Activated T-helper 2 cell treated with anti-CD3 and anti-CD28 coated beads, Interferon-gamma antibody, Interleukin-2, Interleukin-4, amounts not matched to agents 10 μg/mL and 5 μg/mL and 100 μg/mL, durations not matched to agents 14 hours and 24 hours and 36 hours (primary cell): ENCODE data around the gene CSNK1D. TPM values are rescaled to one million over a fixed set of nuclear protein-coding genes. Genes with fewer than 3 reads are reported as not detected.

ENCODE experiments used
- DNase-seq: peaks from one replicate; pipeline ENCODE4 v3.0.0; 2021; ENCODE audit warnings: low spot score
- H3K27ac Mint-ChIP-seq: one replicate; pipeline ENCODE4 v1.8.0; 2021; ENCODE audit warnings: mixed read lengths
- H3K27me3 Mint-ChIP-seq: one replicate; pipeline ENCODE4 v1.8.0; 2021; ENCODE audit warnings: low read depth, mixed read lengths
- H3K36me3 Mint-ChIP-seq: one replicate; pipeline ENCODE4 v1.8.0; 2021; ENCODE audit warnings: low read depth, mixed read lengths
- H3K4me1 Mint-ChIP-seq: one replicate; pipeline ENCODE4 v1.8.0; 2021; ENCODE audit warnings: low read depth, mixed read lengths
- H3K4me3 Mint-ChIP-seq: one replicate; pipeline ENCODE4 v1.8.0; 2021; ENCODE audit warnings: low read depth, mild to moderate bottlenecking, moderate library complexity, mixed read lengths
- H3K9me3 Mint-ChIP-seq: one replicate; pipeline ENCODE4 v1.8.0; 2021; ENCODE audit warnings: mixed read lengths
- intact Hi-C: fragments of 100-400 bp; cut with micrococcal nuclease; formaldehyde crosslinking; loops from one replicate; pipeline ENCODE4 v1.15.1; 2023
- total RNA-seq: library from RNA; stranded (reverse); gene quantifications from 2 replicates; pipeline ENCODE4 v1.2.3, GENCODE V29; 2022

Gene CSNK1D
- total RNA-seq, 1 donor from 2014 or later, result 151 TPM

- Mint-ChIP-seq H3K4me1 (peaks cover 18% of the 10 kb centered on the region), H3K27me3 (peaks cover 5% of the 10 kb centered on the region), H3K9me3 (no peaks in the 10 kb centered on the region), H3K36me3 (no peaks in the 10 kb centered on the region), H3K27ac (no peak overlapping the region), H3K4me3 (no peak overlapping the region)
- no peak for DNase-seq
- intact Hi-C loops, result no loop called here
These were observed 9.0 kb upstream of the CSNK1D start for GRCh38 chr17:82282239-82283207.

- DNase-seq, result no peak
- intact Hi-C loops, result no loop called here
- H3K4me3 Mint-ChIP-seq, result no peak overlapping the region
- H3K27me3 Mint-ChIP-seq, result peaks cover 5% of the 10 kb centered on the region
- H3K4me1 Mint-ChIP-seq, result peaks cover 14% of the 10 kb centered on the region
- H3K27ac Mint-ChIP-seq, result no peak overlapping the region
- no peaks in the 10 kb centered on the region for H3K36me3 Mint-ChIP-seq
- no peaks in the 10 kb centered on the region for H3K9me3 Mint-ChIP-seq
These were observed 8.2 kb upstream of the CSNK1D start for GRCh38 chr17:82281502-82282238.

GRCh38 chr17:82281076-82281475 is 7.6 kb upstream of the CSNK1D start:
- no peak for DNase-seq
- no peak overlapping the region for H3K4me3 Mint-ChIP-seq
- intact Hi-C loops, result no loop called here
- peaks cover 14% of the 10 kb centered on the region for H3K4me1 Mint-ChIP-seq
- H3K9me3 Mint-ChIP-seq, result no peaks in the 10 kb centered on the region
- H3K27ac Mint-ChIP-seq, result no peak overlapping the region
- peaks cover 5% of the 10 kb centered on the region for H3K27me3 Mint-ChIP-seq
- H3K36me3 Mint-ChIP-seq, result no peaks in the 10 kb centered on the region

GRCh38 chr17:82280537-82280936 is 7.0 kb upstream of the CSNK1D start:
- peaks cover 14% of the 10 kb centered on the region for H3K4me1 Mint-ChIP-seq
- intact Hi-C loops, result no loop called here
- no peak overlapping the region for H3K27ac Mint-ChIP-seq
- no peaks in the 10 kb centered on the region for H3K9me3 Mint-ChIP-seq
- H3K4me3 Mint-ChIP-seq, result no peak overlapping the region
- no peaks in the 10 kb centered on the region for H3K36me3 Mint-ChIP-seq
- peaks cover 5% of the 10 kb centered on the region for H3K27me3 Mint-ChIP-seq
- DNase-seq, result no peak

GRCh38 chr17:82278786-82279391 is 5.4 kb upstream of the CSNK1D start:
- Mint-ChIP-seq H3K9me3 (no peaks in the 10 kb centered on the region), H3K27me3 (no peaks in the 10 kb centered on the region), H3K27ac (no peak overlapping the region), H3K4me3 (no peak overlapping the region), H3K36me3 (no peaks in the 10 kb centered on the region), H3K4me1 (peaks cover 18% of the 10 kb centered on the region)
- intact Hi-C loops, result no loop called here
- no peak for DNase-seq

- H3K9me3 Mint-ChIP-seq, result no peaks in the 10 kb centered on the region
- DNase-seq, result no peak
- peaks cover 13% of the 10 kb centered on the region for H3K4me1 Mint-ChIP-seq
- no peaks in the 10 kb centered on the region for H3K36me3 Mint-ChIP-seq
- intact Hi-C loops, result no loop called here
- no peaks in the 10 kb centered on the region for H3K27me3 Mint-ChIP-seq
- H3K27ac Mint-ChIP-seq, result no peak overlapping the region
- no peak overlapping the region for H3K4me3 Mint-ChIP-seq
These were observed 4.8 kb upstream of the CSNK1D start for GRCh38 chr17:82278308-82278707.

DNA sequence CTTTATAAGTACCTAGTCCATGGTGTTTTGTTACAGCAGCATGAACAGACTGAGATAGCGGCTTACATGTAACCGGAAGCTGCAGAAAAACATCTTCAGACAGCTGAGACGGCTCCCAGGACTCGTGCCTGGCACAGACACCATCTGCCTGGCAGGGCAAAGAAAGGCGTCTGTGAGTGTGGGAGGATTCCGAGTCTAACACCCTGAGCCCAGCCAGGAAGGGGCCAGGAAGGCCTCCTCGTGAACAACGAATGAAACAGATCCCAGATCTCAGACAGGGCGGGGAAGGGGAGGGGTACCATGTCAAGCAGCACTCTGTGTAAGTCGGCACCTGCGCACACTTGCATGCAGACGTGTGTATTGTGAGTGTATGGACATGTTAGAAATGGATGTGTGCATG is 4.4 kb upstream of the CSNK1D start:
- H3K27me3 Mint-ChIP-seq, result no peaks in the 10 kb centered on the region
- H3K9me3 Mint-ChIP-seq, result no peaks in the 10 kb centered on the region
- no peak for DNase-seq
- intact Hi-C loops, result no loop called here
- H3K4me3 Mint-ChIP-seq, result no peak overlapping the region
- no peak overlapping the region for H3K27ac Mint-ChIP-seq
- no peaks in the 10 kb centered on the region for H3K36me3 Mint-ChIP-seq
- H3K4me1 Mint-ChIP-seq, result peaks cover 12% of the 10 kb centered on the region

DNA sequence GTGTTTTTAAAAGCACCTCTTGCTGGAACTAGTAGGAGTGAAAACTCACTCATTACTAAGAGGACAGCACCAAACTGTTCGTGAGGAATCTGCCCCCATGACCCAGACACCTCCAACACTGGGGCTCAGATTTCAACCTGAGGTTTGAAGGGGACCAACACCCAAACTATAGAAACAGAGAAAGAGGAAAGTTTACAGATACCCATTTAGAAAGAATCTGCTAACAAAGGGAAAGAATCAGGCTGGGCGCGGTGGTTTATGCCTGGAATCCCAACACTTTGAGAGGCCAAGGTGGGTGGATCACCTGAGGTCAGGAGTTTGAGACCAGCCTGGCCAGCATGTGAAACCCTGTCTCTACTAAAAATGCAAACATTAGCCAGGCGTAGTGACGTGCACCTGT is 3.4 kb upstream of the CSNK1D start:
- Mint-ChIP-seq H3K4me1 (peaks cover 18% of the 10 kb centered on the region), H3K4me3 (no peak overlapping the region), H3K27me3 (no peaks in the 10 kb centered on the region), H3K36me3 (peaks cover 7% of the 10 kb centered on the region), H3K9me3 (no peaks in the 10 kb centered on the region), H3K27ac (no peak overlapping the region)
- DNase-seq, result no peak
- intact Hi-C loops, result no loop called here

GRCh38 chr17:82275326-82275725 is 1.8 kb upstream of the CSNK1D start:
- H3K27me3 Mint-ChIP-seq, result no peaks in the 10 kb centered on the region
- H3K4me1 Mint-ChIP-seq, result peaks cover 16% of the 10 kb centered on the region
- intact Hi-C loops, result no loop called here
- no peaks in the 10 kb centered on the region for H3K9me3 Mint-ChIP-seq
- H3K4me3 Mint-ChIP-seq, result no peak overlapping the region
- DNase-seq, result no peak
- no peak overlapping the region for H3K27ac Mint-ChIP-seq
- peaks cover 21% of the 10 kb centered on the region for H3K36me3 Mint-ChIP-seq

DNA sequence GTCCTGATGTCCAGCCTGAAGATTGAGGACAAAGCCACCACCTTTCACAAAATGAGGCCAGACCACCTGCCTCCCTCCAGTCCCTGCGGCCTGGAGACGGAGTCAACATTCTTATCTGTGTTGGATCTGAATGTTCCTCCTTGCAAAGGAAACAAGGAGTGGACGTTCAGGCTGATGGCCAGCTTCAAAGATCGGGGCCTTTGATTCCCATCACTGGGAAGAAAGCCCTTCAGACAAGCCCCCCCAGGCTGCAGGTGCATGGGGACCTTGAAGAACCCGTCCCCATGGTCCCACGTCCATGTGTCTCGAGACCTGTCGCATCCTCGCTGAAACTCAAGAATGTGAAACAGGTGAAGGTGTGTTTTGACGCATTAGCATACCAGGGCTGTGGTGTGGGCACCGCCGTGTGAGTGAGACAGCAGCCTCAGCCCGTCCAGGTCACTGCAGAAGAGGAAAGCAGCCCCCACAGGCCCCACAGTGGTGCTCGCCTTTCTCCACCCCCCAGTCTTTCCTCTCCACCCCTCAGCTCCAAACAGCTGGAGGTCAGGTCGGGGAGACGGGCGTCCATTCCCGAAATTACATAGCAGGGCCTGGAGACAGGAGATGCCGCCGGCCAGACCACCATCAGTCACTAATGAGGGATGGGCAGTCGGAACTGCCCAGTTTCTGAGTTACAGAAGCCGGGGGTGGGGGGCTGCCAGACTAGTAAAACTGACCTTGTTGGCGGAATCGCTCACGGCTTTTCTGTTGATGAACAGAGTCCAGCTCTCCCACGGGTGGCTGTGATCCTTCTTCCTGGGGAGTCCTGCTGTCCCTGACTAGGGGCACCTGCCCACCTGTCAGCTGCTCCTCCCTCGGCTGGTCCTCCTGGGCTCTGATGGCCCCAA is 877 bp upstream of the CSNK1D start:
- H3K27ac Mint-ChIP-seq, result no peak overlapping the region
- intact Hi-C loops, result no loop called here
- no peaks in the 10 kb centered on the region for H3K27me3 Mint-ChIP-seq
- no peak overlapping the region for H3K4me3 Mint-ChIP-seq
- DNase-seq, result no peak
- H3K9me3 Mint-ChIP-seq, result no peaks in the 10 kb centered on the region
- H3K36me3 Mint-ChIP-seq, result peaks cover 30% of the 10 kb centered on the region
- H3K4me1 Mint-ChIP-seq, result peaks cover 22% of the 10 kb centered on the region

- peak overlapping the region; percentile 100 for H3K27ac Mint-ChIP-seq
- DNase-seq, result peak; percentile 40
- no peaks in the 10 kb centered on the region for H3K9me3 Mint-ChIP-seq
- peaks cover 42% of the 10 kb centered on the region for H3K36me3 Mint-ChIP-seq
- H3K27me3 Mint-ChIP-seq, result no peaks in the 10 kb centered on the region
- peaks cover 31% of the 10 kb centered on the region for H3K4me1 Mint-ChIP-seq
- intact Hi-C loops, result loop anchor here (1.0 kb wide), 2 partner anchors 20 to 49 kb away; no protein-coding TSS in a partner anchor
- peak overlapping the region; percentile 90 for H3K4me3 Mint-ChIP-seq
These were observed 789 bp downstream of the CSNK1D start for GRCh38 chr17:82272495-82273326.
